GM23338 (cell line): ENCODE data around the gene KIAA2012. TPM values are rescaled to one million over a fixed set of nuclear protein-coding genes. Genes with fewer than 3 reads are reported as not detected.

Source experiments
- ATAC-seq: fragments of 200-7000 bp; cut with Tn5 transposase; 3 replicates; pipeline ENCODE4 v1.9.1; 2020
- DNase-seq: peaks from one replicate; pipeline ENCODE4 v3.0.0-alpha.2; 2015; ENCODE audit warnings: low spot score
- H2AFZ ChIP-seq: fragments of 200-600 bp; sonication (generic); 2 replicates; pipeline ENCODE4 v1.8.0; 2016; ENCODE audit warnings: antibody characterized with exemption, mild to moderate bottlenecking, moderate library complexity
- H3F3A ChIP-seq: fragments of 200-600 bp; sonication (generic); replicated peaks from 2 replicates; pipeline ENCODE4 v1.8.0; 2017; ENCODE audit warnings: antibody characterized with exemption, mixed run types, low read depth
- H3K27ac ChIP-seq: fragments of 200-600 bp; sonication (generic); 2 replicates; pipeline ENCODE4 v1.6.1; 2016; ENCODE audit warnings: low read depth
- H3K27me3 ChIP-seq: fragments of 200-600 bp; sonication (generic); 2 replicates; pipeline ENCODE4 v1.8.0; 2016; ENCODE audit warnings: mild to moderate bottlenecking, mixed run types, moderate library complexity; ENCODE audit not compliant: insufficient read depth
- H3K36me3 ChIP-seq: fragments of 200-600 bp; sonication (generic); 2 replicates; pipeline ENCODE4 v1.8.0; 2016; ENCODE audit warnings: mild to moderate bottlenecking; ENCODE audit not compliant: insufficient read depth
- H3K4me1 ChIP-seq: fragments of 200-600 bp; sonication (generic); 2 replicates; pipeline ENCODE4 v1.8.0; 2016; ENCODE audit warnings: mild to moderate bottlenecking, moderate library complexity; ENCODE audit not compliant: insufficient read depth
- H3K4me2 ChIP-seq: fragments of 200-600 bp; sonication (generic); 2 replicates; pipeline ENCODE4 v1.7.1; 2017; ENCODE audit warnings: mixed run types
- H3K4me3 ChIP-seq: fragments of 200-600 bp; sonication (generic); 2 replicates; pipeline ENCODE4 v1.6.1; 2016; ENCODE audit warnings: mixed run types
- H3K79me2 ChIP-seq: fragments of 200-600 bp; sonication (generic); replicated peaks from 2 replicates; pipeline ENCODE4 v1.8.0; 2017; ENCODE audit warnings: mild to moderate bottlenecking; ENCODE audit not compliant: insufficient read depth
- H3K9me2 ChIP-seq: fragments of 200-600 bp; sonication (generic); 2 replicates; pipeline ENCODE4 v1.8.0; 2017; ENCODE audit not compliant: insufficient read depth
- H4K20me1 ChIP-seq: fragments of 200-600 bp; sonication (generic); replicated peaks from 2 replicates; pipeline ENCODE4 v1.8.0; 2017; ENCODE audit warnings: mild to moderate bottlenecking; ENCODE audit not compliant: insufficient read depth
- H3K27ac Mint-ChIP-seq: 2 replicates; pipeline ENCODE4 v1.8.0; 2020; ENCODE audit warnings: inconsistent platforms, mild to moderate bottlenecking, moderate library complexity, mixed read lengths
- H3K27me3 Mint-ChIP-seq: 3 replicates; pipeline ENCODE4 v1.8.0; 2022; ENCODE audit warnings: low read depth, mild to moderate bottlenecking, moderate library complexity, mixed read lengths, inconsistent platforms; ENCODE audit not compliant: insufficient read depth, poor library complexity
- H3K36me3 Mint-ChIP-seq: 3 replicates; pipeline ENCODE4 v1.8.0; 2021; ENCODE audit warnings: low read depth, mild to moderate bottlenecking, inconsistent platforms, moderate library complexity, mixed read lengths
- H3K4me1 Mint-ChIP-seq: 3 replicates; pipeline ENCODE4 v1.8.0; 2020; ENCODE audit warnings: mild to moderate bottlenecking, inconsistent platforms, mixed read lengths
- H3K4me3 Mint-ChIP-seq: 3 replicates; pipeline ENCODE4 v1.8.0; 2021; ENCODE audit warnings: moderate library complexity, mild to moderate bottlenecking, inconsistent platforms, mixed read lengths
- H3K9me3 Mint-ChIP-seq: 3 replicates; pipeline ENCODE4 v1.8.0; 2020; ENCODE audit warnings: moderate library complexity, mild to moderate bottlenecking, inconsistent platforms, mixed read lengths
- CREB1 ChIP-seq: fragments of 250-450 bp; sonication (Bioruptor Pico); IDR thresholded peaks from 2 replicates; pipeline ENCODE4 v1.5.0; 2020; ENCODE audit warnings: low read depth, mild to moderate bottlenecking, moderate library complexity
- JUNB ChIP-seq: IDR thresholded peaks from one replicate; pipeline ENCODE4 v1.6.1; 2016; ENCODE audit warnings: antibody characterized with exemption; ENCODE audit not compliant: unreplicated experiment
- NANOG ChIP-seq: IDR thresholded peaks from 2 replicates; pipeline ENCODE4 v1.6.1; 2016; ENCODE audit warnings: antibody characterized with exemption, borderline replicate concordance
- POLR2AphosphoS5 ChIP-seq: IDR thresholded peaks from 2 replicates; pipeline ENCODE4 v1.6.1; 2016; ENCODE audit warnings: antibody characterized with exemption, low read depth
- ZNF462 ChIP-seq: fragments of 250-450 bp; sonication (Bioruptor Pico); IDR thresholded peaks from 2 replicates; pipeline ENCODE4 v1.5.0; 2020; ENCODE audit warnings: mild to moderate bottlenecking, moderate library complexity
- polyA plus RNA-seq: library from polyadenylated mRNA; unstranded; fragments of >200 nt; fragmentation: Nextera tagmentation; extraction: Ambion mirVana; gene quantifications from 2 replicates; pipeline ENCODE4 v1.2.1, GENCODE V29; 2016
- total RNA-seq: library from RNA; depleted of rRNA; stranded (reverse); fragments of >200 nt; shearing (Covaris generic); gene quantifications from 2 replicates; pipeline ENCODE4 v1.2.3, GENCODE V29; 2014
- TF ChIP-seq, protein P1 (sequence below), 2 experiments: fragments of 200-600 bp in 1 of 2; sonication (generic) in 1 of 2; conservative IDR thresholded peaks; 2 replicates each; pipeline versions ENCODE4 v1.5.1 to v1.6.1; 2016 to 2017; ENCODE audit warnings: antibody characterized with exemption in 2 of 2, low read depth in 2 of 2, mild to moderate bottlenecking in 2 of 2, moderate library complexity in 1 of 2

KIAA2012 gene
- total and polyA plus RNA-seq, 2 experiments from 2014 or later: 0.03 to 0.08 TPM

GRCh38 chr2:202201220-202202160, 128.4 kb downstream of the KIAA2012 start (continued):
- TF ChIP-seq ZNF462 (CRISPR knock-in tag): no peak
- TF ChIP-seq JUNB: no peak
- TF ChIP-seq NANOG: no peak
- TF ChIP-seq, protein P1, sequence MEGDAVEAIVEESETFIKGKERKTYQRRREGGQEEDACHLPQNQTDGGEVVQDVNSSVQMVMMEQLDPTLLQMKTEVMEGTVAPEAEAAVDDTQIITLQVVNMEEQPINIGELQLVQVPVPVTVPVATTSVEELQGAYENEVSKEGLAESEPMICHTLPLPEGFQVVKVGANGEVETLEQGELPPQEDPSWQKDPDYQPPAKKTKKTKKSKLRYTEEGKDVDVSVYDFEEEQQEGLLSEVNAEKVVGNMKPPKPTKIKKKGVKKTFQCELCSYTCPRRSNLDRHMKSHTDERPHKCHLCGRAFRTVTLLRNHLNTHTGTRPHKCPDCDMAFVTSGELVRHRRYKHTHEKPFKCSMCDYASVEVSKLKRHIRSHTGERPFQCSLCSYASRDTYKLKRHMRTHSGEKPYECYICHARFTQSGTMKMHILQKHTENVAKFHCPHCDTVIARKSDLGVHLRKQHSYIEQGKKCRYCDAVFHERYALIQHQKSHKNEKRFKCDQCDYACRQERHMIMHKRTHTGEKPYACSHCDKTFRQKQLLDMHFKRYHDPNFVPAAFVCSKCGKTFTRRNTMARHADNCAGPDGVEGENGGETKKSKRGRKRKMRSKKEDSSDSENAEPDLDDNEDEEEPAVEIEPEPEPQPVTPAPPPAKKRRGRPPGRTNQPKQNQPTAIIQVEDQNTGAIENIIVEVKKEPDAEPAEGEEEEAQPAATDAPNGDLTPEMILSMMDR (conservative IDR thresholded peaks at IDR 0.05; ENCODE audit: low read depth in 2 of 2): no peak
- no peak for TF ChIP-seq CREB1 (CRISPR knock-in tag)

DNA sequence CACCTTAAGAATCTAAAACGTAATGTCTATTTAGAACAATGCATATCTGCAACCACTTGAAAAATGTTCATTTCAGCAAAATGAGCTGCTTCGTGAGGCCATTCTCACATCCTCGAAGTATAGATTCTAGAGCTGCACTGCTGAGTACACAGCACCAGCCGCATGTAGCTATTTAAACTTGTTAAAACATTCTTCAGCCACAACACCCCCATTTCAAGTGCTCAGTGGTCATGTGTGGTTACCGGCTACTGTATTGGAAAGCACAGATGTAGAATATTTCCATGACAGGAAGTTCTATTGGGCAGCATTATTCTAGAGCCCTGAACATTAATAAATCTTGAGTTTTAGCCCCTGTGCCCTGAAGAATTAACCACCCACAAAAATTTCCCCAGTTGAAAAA, 130.3 kb downstream of the KIAA2012 start:
- Mint-ChIP-seq H3K9me3 (no peaks in the 10 kb centered on the region), H3K27ac (no peak overlapping the region), H3K4me3 (no peak overlapping the region), H3K27me3 (peaks cover 6% of the 10 kb centered on the region), H3K36me3 (peaks cover 21% of the 10 kb centered on the region), H3K4me1 (no peaks in the 10 kb centered on the region; the same call in 2 of the 3 replicates)
- ATAC-seq (no peak), DNase-seq (no peak)
- Histone ChIP-seq H3K27ac (no peak overlapping the region), H3K4me3 (no peak overlapping the region), H2AFZ (no peak overlapping the region), H3K79me2 (0 out of 2 replicates have a peak, but pooled peaks cover 4% of the 10 kb centered on the region), H3K36me3 (peaks cover 19% of the 10 kb centered on the region; the same call in 1 of the 2 replicates), H3K4me2 (no peak overlapping the region), H3K27me3 (no peaks in the 10 kb centered on the region), H3K9me2 (no peaks in the 10 kb centered on the region), H3F3A (0 out of 2 replicates have a peak, but pooled peaks cover 12% of the 10 kb centered on the region), H4K20me1 (peaks cover 10% of the 10 kb centered on the region; the same call in 1 of the 2 replicates), H3K4me1 (no peaks in the 10 kb centered on the region)
- no peak for TF ChIP-seq NANOG
- TF ChIP-seq ZNF462 (CRISPR knock-in tag): no peak
- TF ChIP-seq POLR2AphosphoS5: no peak
